Measurements from ENCODE around the gene FMN1.

FMN1 gene

DNA sequence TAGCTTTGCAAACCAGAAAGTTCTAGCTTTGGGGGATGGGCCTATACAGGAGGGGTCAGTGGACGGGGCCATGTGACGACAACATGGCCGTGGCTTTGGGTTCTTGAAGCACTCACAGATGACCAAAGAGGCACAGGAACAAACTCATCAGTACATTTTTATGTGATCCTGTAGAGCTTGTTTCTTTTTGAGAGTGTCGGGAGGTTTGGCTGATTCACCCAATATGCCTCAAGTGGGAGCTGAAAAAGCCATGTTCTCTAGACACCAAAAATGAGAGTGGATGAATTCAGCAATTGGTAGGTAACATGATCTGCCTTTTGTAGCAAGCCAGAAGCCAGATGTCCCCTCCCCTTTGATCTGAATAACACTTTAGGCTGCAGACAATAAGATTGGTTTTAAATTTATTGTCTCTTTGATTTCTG lies 446.6 kb downstream of the FMN1 start:
- no peak for DNase-seq

DNA sequence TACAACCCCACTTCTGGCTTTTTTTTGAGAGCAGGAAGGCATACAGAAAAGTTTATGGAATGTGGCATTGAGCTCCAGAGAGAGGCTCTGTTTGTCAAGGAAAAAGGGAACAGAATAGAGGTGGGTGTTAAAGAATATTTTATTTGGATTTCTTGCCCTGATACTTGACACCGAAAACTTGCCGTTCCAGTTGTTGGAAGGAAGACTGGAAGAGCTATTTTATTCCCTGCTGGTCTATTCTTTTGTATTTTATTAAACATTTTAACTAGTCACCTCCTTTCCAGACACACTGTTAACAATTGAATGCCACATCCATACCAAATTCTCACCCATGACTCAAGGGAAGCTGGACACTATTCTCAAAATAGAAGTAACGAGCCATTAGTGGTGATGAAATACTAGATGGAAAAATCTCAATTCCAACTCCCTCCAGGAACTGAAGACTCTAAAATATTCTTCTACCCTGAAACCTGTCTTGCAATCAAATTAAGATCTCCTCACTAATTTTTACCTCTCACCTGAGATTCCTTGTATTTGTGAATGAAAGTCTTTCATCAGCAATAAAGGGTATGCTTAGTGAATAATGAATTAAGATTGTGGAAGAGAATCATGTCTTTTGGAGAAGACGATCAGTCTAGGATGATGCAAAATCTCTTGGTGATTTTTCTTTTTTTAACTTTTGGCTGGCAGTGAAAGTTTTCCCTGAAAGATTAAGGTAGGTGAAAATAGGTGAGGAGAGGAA lies 448.2 kb downstream of the FMN1 start:
- no peak for DNase-seq

DNA sequence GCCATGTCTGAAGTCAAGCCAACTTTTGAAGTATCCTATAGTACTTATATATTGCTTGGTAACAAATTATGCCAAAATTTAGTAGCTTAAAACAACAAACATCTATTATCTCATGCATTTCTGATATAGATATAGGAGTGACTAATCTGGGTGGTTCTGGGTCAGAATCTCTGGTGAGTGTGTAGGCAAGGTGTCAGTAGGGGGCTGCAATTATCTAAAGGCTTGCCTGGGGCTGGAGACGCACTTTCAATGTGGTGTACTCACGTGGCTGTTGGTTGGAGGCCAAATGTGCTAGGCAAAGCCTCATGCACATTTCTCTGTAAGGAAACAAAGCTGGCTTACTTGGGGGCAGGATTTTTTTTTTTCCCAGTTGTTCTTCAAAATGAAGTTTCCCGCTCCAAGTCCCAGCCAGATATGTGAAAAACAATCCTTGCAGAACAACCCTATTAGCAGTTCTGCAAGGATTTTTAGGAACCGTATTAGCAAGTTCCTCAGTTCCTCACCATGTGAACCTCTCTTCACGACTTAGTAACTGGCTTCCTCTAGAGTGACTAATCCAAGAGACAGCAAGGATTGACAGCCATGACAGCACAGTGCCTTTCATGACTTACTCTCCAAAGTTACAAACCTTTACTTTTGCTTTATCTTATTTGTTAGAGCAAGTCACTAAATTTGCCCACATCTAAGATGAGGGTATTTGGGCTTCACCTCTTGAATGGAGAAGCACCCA lies 450.9 kb downstream of the FMN1 start:
- no peak for DNase-seq

DNA sequence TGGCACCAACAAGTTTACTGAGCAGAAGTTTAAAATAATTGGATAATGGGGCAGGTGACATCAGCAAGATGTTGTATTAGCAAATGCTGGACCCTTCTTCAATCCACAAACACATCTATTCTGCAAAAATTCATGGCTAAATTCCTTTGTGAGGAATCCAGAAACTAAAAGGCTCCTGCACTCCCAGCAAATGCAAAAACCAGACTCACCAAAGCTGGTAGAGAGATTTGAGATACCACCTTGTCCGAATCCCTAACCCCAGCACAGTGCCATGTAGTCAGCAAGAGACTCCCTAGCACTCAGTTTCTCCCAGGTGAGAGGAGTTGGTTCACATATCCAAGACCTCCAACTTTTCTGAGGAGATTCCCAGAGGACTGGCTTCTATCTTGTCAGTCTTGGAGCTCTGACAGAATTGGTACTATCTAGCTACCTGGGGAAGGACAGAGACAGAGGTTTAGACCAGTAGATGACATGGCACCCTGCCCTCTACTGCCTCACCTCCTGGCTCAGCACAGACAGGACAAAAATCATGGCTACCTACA lies 454.9 kb downstream of the FMN1 start:
- no peak for DNase-seq

DNA sequence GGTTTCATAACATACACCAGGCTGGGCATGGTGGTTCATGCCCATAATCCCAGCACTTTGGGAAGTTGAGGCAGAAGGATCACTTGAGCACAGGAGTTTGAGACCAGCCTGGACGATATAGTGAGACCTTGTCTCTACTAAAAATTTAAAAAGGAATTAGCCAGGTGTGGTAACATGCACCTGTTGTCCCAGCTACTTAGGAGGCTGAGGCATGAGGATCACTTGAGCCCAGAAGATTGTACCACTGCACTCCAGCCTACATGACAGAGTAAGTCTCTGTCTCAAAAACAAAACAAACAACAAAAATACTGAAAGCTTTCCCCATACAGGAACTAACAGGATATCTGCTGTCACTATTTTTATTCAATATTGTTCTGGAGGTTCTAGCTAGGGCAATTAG lies 455.8 kb downstream of the FMN1 start:
- DNase-seq = no peak

DNA sequence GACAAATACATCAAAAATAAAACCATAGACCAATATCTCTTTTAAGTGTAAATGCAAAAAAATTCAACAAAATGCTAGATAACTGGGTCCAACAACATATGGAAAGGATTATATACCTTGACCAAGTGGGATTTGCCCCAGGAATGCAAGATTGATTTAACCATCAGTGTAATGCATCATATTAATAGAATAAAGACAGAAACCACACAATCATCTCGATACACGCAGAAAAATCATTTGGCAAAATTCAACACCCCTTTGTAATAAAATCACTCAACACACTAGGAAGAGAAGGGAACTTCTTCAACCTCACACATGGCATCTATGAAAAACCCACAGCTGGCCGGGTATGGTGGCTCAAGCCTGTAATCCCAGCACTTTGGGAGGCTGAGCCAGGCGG lies 457.2 kb downstream of the FMN1 start:
- DNase-seq = no peak

DNA sequence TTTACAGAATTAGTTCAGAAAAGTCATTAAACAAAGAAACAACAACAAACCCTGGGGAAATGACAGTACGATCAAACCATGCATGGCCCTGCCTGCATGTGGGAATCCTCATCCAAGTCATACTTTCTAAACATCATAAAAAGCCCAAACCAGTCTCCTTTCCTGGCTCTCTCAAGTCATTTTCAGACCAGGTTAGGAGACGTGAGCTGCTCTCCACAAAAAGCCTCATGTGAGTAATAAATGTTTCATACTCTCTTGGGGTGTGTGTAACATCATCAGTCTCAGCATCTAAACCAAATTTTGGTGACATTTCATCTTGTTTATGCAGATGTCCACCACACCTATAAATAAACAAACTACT lies 457.8 kb downstream of the FMN1 start:
- no peak for DNase-seq

DNA sequence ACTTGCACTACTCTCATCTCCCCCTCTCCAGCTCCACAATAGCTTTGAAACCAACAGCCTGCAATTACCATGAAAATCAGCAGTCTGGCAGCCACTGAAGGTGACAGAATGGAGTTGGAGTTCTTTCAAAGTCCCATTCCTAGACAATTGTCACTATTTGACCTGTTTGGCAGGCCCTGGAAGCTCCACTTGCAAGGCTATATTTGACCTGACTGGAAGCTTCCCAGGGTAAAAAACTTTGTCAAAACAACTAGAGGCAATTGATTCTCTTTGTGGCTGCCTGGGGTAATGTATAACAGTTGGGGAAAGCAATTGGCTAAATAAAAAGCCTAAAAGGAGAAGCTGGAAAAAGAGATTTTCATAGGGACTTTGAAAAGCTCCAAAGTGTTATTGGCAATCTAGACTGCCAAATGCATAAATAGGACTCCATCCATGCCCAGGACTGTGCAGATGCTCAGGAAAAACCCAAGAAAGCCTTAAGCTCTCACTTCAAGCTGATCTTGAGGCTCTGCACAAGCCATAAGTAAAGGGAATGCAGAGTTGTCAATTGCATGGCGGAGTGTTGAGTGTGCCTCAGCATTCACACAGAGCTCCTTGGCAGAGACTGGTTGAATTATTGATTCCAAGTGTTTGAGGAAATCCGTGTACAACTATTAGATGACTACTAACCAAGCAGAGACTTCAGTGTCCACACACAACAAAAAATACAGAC lies 458.4 kb downstream of the FMN1 start:
- no peak for DNase-seq

DNA sequence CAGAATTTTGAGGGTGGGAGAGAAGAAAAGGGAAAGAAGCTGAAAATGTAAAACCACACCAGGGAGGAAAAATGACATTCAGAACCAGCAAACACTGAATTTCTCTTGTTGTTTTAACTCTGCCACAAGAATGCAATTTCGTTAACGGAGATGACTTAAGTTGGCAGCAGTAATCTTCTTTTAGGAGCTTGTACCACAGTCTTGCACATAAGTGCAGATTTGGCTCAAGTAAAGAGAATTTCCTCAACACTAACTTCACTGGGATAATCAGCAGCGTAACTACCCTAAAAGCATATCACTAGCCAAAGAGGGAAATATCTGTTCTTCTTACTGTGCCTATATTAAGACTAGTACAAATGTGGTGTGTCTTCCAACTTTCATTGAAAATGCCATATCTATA lies 461.2 kb downstream of the FMN1 start:
- no peak for DNase-seq

DNA sequence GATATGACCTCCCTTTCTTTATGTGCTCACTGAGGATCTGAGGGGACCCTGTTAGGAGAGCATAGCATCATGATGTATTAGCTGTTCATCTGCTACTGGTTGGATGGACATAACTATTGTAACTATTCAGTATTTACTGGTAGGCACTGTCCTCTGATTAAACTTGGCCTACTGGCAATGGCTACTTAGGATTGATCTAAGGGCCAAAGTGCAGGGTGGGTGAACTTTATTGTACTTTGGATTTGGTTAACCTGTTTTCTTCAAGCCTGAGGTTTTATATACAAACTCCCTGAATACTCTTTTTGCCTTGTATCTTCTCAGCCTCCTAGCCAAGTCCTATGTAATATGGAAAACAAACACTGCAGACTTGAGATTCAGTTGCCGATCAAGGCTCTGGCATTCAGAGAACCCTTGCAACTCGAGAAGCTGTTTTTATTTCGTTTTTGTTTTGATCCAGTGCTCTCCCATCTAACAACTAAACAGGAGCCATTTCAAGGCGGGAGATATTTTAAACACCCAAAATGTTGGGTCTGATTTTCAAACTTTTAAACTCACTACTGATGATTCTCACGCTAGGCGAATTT lies 461.8 kb downstream of the FMN1 start:
- no peak for DNase-seq

DNA sequence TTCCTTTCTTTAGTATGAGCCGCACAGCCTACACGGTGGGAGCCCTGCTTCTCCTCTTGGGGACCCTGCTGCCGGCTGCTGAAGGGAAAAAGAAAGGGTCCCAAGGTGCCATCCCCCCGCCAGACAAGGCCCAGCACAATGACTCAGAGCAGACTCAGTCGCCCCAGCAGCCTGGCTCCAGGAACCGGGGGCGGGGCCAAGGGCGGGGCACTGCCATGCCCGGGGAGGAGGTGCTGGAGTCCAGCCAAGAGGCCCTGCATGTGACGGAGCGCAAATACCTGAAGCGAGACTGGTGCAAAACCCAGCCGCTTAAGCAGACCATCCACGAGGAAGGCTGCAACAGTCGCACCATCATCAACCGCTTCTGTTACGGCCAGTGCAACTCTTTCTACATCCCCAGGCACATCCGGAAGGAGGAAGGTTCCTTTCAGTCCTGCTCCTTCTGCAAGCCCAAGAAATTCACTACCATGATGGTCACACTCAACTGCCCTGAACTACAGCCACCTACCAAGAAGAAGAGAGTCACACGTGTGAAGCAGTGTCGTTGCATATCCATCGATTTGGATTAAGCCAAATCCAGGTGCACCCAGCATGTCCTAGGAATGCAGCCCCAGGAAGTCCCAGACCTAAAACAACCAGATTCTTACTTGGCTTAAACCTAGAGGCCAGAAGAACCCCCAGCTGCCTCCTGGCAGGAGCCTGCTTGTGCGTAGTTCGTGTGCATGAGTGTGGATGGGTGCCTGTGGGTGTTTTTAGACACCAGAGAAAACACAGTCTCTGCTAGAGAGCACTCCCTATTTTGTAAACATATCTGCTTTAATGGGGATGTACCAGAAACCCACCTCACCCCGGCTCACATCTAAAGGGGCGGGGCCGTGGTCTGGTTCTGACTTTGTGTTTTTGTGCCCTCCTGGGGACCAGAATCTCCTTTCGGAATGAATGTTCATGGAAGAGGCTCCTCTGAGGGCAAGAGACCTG lies 463.5 kb downstream of the FMN1 start:
- DNase-seq = no peak

DNA sequence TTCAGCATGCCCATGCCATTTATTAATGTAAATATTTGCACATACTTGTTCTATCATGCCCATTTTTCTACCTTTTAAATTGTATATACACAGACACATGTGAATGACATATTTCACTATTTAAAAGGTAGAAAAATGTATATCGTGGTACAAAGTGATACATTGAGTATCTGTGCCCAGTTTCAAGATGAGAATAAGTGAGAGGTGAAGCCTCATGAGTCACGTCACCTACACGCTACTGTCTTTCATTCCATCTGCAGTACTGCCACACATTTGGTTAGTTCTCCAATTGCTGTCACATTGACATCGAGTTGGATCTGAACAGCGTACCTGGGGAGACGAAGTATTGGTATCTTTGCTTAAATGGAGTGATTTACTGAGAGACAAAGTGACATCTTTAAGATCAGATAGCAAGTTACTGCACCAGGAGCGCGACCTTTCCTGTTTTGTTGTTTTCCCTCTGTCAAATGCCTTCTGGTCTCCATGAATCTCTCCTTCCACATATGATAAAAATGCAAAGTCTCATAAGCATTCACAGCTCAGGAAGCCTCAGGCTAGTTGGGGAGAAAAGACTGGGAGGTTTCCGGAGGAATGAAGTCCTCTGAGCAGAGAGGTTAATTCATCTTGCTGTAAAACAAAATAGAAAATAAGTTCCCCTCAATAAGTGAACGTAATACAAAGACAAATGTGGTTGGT lies 464.7 kb downstream of the FMN1 start:
- DNase-seq = no peak

DNA sequence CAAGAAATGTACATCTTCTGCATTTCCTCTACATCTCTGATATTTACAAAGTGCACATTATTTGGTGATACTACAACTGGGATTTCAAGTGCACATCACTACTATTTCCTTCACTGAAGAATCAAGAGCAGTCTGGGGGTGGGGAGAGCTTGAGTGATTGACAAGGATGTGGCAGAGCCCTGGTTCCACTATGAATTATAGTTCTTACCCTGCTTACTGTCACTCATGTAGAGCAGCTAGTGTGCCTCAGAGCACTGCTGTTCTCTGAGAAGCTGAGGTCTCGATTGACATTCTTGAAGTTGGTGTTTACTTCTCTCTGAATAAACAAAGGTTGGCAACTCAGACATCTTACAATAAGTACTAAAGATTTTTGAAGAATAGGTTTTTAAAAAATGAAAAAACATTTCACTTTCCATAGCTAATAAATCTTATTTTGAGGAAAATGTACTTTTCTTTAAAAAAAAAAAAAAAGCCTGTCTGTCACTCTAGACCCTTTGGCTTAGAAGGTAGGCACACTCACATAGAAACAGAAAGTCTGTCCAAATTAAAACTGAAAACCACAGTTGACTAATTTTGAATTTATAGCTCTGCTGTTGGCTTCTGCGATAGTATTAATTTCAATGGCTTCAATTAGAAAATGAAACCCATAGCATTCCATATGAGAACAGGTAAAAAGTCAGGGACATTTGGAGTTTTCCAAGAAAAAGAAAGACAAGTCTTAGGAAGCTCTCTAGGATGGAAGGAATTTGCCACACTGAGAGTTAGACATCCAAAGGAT lies 471.2 kb downstream of the FMN1 start:
- DNase-seq = no peak

DNA sequence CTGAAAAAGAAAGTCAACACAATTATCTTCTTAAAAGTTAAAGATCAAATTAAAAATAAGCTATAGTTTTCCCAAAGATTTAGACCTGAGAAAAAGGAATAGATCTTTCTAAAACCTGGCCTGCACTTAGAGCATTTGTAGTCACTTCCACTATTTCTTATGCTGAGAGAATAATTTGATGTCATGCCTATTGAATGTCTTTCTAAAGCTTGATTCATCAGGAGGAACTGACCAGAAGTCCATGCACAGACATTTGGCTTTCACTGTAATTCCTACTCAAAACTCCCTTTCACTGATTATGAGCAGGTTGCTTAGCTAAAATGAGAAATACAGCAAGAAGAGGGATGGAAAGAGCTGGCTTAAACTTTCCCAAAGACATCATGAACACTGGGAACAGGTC lies 472.4 kb downstream of the FMN1 start:
- no peak for DNase-seq

DNA sequence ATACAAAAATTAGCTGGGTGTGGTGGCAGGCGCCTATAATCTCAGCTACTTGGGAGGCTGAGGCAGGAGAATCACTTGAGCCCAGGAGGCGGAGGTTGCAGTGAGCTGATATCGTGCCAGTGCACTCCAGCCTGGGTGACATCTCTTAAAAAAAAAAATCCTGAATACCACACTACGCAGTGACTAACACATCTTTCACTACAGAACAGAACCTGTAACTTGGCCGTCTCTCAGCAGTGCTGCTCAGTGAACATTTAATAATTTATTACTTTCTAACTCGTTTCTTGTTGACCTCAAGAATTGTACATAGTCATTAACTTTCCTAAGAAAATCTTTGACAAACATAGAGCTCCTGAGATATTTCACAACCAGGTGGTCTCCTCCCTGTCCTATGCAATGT lies 472.9 kb downstream of the FMN1 start:
- DNase-seq = no peak

DNA sequence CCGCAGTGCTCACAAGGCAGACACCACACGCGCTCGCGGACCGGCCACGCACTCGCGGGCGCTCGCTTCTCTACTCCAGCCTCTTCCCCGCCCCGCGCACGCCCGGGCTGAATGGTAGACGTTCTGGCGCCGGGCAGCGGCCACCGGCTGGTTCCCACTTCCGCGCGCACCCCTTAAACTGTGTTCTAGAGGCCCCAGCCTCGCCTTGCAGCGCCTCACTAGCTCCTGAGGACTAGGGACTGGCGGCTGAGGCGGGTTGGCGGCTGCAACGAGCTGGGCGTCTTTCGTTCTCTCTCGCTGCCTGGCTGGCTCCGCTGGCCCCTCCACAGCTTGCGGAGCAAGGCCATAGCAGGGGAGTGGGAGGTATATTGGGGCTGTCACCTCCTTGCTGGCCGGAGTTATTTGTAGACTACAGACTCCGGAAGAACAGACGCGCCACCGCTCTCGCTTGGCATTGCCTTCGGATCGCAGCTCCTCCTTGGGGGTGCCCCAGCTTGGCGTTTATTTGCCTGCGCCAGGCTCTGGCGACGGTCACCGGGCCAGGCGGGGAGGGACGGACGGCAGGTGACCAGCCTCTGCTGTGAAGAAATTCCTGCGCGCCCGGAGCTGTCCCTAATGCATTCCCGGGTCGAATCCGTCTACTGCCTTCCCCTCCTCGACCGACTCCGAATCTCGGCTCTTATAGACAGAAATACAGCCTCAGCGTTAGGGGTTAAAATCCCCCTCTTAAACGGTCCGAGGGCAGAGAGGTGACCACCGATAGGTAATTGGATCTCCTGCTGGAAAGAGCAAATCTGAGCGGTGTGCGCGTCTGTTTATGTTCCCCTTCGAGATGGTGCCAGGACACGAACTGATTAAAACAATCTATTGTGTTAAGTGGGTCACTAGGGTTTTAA lies 475.4 kb downstream of the FMN1 start:
- peak in 6 of 14 donors; percentile 5 to 29 (median 8) for DNase-seq

DNA sequence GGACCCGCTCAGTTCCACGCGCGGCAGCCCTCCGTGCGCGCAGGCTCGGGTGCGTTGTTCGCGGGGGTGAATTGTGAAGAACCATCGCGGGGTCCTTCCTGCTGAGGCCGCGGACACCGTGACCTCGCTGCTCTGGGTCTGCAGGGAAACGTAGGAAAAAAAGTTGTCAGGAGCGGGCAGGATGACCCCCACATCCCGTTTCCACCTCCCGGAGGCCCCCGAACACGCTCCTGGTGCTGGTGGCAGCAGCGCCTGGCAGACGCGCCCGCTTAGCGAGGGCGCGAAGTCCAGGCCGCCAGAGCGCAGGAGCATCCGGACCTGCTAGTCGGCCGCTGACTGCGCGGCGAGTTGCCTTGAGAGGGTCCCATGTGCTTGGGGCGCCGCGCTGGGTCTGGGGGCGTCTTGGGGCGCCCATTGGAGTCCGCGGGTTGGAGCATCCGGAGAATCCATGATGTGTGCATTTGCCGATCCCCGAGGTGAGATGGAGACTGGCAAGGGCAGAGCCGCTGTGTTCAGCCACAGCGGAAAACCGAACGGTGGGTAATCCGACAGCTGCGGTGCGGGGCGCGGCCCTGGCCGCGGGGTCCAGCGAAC lies 476.2 kb downstream of the FMN1 start:
- DNase-seq = peak in 1 of 14 donors; percentile 29

DNA sequence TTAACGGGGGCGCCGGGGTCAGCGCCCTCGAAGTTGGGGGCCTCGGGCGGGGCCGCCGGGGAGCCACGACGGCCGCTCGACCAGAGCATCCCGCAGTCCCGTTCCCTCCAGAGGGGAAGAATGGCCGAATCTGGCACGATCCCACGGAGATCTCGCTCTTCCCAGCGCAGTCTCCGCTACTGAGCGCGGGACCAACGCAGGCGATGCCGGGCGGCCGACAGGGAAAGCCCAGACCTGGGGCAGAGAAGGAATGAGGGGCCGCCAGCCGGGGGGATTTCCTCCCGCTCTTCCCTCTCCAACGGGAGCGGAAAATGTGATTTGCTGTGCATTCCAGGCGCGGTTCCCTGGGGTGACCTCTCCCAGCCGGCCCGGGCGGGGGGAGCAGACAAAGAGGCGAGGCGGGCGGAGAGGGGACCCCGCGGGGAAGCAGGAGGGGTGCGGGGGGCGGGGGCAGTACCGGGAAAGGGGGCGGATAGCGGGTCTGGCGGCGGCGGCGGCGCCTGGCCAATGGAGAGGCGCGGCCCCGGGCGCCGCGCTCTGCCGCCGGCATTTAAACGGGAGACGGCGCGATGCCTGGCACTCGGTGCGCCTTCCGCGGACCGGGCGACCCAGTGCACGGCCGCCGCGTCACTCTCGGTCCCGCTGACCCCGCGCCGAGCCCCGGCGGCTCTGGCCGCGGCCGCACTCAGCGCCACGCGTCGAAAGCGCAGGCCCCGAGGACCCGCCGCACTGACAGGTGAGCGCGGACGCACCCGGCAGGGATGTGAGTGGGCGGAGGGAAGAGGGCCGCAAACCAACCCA lies 476.9 kb downstream of the FMN1 start, which contains the start of gene GREM1:
Gene GREM1 (plus strand): TSS at position 579 of the 801 bp plus-strand sequence. CDS start 12,687 bp downstream, outside the sequence.
- peak in 7 of 14 donors; percentile 9 to 46 (median 35) for DNase-seq
